H1 (cell line): ENCODE data around the gene TMEM131L. TPM values are rescaled to one million over a fixed set of nuclear protein-coding genes. Genes with fewer than 3 reads are reported as not detected.

Experiments used
- RBBP5 ChIP-seq: IDR thresholded peaks from 2 replicates; pipeline ENCODE4 v1.7.1; 2012; ENCODE audit warnings: low read depth, mild to moderate bottlenecking, inconsistent platforms, low read length, moderate library complexity, borderline replicate concordance
- polyA plus RNA-seq, 7 experiments: library from polyadenylated mRNA; depleted of rRNA in 3 of 7; stranded (reverse) in 5 of 7; unstranded in 2 of 7; fragments of >200 nt in 5 of 7; fragments of 200-250 nt in 2 of 7; gene quantifications; 1 replicate in 5 of 7; 2 replicates in 1 of 7; 4 replicates in 1 of 7; pipeline versions ENCODE4 v1.2.1 to v1.2.3, GENCODE V29; 2011 to 2013; ENCODE audit warnings: missing spikeins in 2 of 7, mixed read lengths in 2 of 7
- total RNA-seq: library from RNA; stranded (reverse); fragmentation: NEBNext Ultra II Directional; extraction: Animal tissue kit (Norgen Biotek cat#: 25700); gene quantifications from 2 replicates; pipeline ENCODE4 v1.2.1, GENCODE V29; 2021
- TF ChIP-seq, protein P1 (sequence below), 3 experiments: IDR thresholded peaks; 1 replicate in 2 of 3; 2 replicates in 1 of 3; pipeline versions ENCODE4 v1.5.1 to v1.6.1; 2011; ENCODE audit warnings: low read length in 3 of 3, mild to moderate bottlenecking in 3 of 3, inconsistent platforms in 2 of 3, low read depth in 1 of 3, moderate library complexity in 1 of 3; ENCODE audit not compliant: insufficient read depth in 1 of 3; ENCODE audit errors: control extremely low read depth in 1 of 3
- TF ChIP-seq, protein P2 (sequence below): IDR thresholded peaks from 2 replicates; pipeline ENCODE4 v1.6.1; 2011; ENCODE audit warnings: low read depth, mild to moderate bottlenecking, low read length; ENCODE audit not compliant: insufficient read depth

Gene TMEM131L
- total and polyA plus RNA-seq, 2 of the 8 experiments (the other 6 are each of a cell fraction or from before 2014, with no cell fraction given): 14.3 to 26.1 TPM

DNA sequence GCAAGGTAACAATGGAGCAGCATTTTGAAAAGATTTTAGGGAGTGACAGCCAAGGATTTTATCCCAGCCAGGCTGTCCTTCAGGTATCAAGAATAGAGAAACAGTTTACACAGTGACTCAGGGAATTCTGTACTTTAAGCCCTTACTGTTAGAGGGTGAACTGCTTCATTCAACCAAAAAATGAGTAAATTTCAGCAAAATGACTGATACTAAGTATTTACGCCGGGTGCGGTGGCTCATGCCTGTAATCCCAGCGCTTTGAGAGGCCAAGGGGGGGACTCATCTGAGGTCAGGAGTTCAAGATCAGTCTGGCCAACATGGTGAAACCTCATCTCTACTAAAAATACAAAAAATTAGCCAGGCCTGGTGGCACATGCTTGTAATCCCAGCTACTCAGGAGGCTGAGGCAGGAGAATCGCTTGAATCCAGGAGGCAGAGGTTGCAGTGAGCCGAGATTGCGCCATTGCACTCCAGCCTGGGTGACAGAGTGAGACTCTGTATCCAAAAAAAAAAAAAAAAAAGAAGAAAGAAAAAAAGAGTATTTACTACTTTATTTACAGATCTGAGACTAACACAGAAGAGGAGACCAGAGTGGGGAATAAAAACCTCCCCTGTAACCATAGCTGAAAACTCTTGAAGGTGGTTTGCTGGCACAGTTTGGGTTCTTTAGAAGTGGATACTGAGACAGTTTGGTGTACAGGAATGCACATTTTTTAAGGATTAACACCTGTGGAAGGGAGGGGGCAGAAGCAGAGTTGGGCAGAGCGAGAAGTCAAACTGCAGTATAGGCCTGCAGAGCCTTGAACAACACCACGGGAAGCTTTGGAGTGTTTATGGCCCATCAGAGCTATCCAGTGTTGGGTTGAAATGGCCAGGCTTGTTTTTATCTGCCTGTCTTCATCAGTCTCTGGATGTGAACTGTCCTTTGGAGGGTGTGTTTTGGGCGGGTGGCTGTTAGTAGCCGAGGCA is 40.5 kb downstream of the TMEM131L start (continued):
- TF ChIP-seq, protein P1, sequence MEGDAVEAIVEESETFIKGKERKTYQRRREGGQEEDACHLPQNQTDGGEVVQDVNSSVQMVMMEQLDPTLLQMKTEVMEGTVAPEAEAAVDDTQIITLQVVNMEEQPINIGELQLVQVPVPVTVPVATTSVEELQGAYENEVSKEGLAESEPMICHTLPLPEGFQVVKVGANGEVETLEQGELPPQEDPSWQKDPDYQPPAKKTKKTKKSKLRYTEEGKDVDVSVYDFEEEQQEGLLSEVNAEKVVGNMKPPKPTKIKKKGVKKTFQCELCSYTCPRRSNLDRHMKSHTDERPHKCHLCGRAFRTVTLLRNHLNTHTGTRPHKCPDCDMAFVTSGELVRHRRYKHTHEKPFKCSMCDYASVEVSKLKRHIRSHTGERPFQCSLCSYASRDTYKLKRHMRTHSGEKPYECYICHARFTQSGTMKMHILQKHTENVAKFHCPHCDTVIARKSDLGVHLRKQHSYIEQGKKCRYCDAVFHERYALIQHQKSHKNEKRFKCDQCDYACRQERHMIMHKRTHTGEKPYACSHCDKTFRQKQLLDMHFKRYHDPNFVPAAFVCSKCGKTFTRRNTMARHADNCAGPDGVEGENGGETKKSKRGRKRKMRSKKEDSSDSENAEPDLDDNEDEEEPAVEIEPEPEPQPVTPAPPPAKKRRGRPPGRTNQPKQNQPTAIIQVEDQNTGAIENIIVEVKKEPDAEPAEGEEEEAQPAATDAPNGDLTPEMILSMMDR (IDR thresholded peaks at IDR 0.05; ENCODE audit: control extremely low read depth in 1 of 3, insufficient read depth in 1 of 3, low read depth in 1 of 3, low read length in 3 of 3): no peak
- TF ChIP-seq, protein P2, sequence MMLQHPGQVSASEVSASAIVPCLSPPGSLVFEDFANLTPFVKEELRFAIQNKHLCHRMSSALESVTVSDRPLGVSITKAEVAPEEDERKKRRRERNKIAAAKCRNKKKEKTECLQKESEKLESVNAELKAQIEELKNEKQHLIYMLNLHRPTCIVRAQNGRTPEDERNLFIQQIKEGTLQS: no peak
- TF ChIP-seq RBBP5: no peak
